AG10803 (cell line): Measurements from ENCODE around the gene GRID1.
A peak's percentile ranks its signal among the peaks of the same experiment; 100 is the strongest.

Source experiments
- DNase-seq: peaks from one replicate; pipeline ENCODE4 v3.0.0; 2010; ENCODE audit warnings: low read depth
- H3K4me3 ChIP-seq: 2 replicates; pipeline ENCODE4 v1.5.1; 2011; ENCODE audit warnings: mild to moderate bottlenecking, low read length, control low read depth
- TF ChIP-seq, protein P1 (sequence below): conservative IDR thresholded peaks from 2 replicates; pipeline ENCODE4 v1.5.1; 2011; ENCODE audit warnings: mild to moderate bottlenecking, low read length, control low read depth, inconsistent platforms

The GRID1 gene

DNA sequence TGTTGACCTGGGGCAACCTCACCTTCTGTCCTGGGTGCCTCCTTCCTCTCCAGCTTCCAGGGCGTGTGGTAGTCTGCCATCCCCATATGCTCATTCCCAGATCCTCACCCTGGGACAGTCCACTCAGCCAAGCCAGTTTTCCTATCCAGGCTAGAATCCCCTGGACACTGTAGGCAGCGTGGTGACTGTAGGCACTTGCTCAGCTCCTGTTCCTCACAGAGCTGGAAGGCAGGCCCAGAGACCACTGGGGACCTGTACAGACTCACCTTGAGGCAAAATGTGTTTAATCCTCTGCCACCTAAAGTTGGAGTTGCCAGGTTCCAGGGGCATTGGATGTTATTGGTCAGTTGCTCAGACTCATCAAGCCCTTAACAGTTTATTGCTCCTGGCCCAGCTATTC is 2.4 kb upstream of the GRID1 start:
- DNase-seq, result no peak
- TF ChIP-seq, protein P1, sequence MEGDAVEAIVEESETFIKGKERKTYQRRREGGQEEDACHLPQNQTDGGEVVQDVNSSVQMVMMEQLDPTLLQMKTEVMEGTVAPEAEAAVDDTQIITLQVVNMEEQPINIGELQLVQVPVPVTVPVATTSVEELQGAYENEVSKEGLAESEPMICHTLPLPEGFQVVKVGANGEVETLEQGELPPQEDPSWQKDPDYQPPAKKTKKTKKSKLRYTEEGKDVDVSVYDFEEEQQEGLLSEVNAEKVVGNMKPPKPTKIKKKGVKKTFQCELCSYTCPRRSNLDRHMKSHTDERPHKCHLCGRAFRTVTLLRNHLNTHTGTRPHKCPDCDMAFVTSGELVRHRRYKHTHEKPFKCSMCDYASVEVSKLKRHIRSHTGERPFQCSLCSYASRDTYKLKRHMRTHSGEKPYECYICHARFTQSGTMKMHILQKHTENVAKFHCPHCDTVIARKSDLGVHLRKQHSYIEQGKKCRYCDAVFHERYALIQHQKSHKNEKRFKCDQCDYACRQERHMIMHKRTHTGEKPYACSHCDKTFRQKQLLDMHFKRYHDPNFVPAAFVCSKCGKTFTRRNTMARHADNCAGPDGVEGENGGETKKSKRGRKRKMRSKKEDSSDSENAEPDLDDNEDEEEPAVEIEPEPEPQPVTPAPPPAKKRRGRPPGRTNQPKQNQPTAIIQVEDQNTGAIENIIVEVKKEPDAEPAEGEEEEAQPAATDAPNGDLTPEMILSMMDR, result no peak
- no peak overlapping the region for H3K4me3 ChIP-seq

DNA sequence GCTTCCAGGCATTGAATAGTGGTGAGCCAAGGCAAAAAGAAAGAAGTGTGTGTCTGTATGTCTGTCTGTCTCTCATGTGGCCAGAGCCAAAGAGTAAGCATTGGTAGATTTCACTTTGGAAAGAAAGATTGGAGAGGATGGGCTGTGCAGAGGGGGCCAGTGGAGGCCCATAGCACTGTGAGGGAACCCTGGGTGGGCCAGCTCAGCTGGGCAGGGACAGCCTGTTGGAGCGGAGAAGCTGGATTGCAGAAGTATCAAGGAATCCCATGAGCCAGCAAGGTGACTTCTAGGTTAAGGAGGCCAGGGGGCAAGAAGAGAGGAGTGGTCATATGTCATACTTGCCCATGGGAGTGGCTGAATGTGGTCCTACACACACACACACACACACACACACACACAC is 1.5 kb upstream of the GRID1 start:
- H3K4me3 ChIP-seq, result no peak overlapping the region
- DNase-seq, result no peak
- TF ChIP-seq, protein P1, result no peak

DNA sequence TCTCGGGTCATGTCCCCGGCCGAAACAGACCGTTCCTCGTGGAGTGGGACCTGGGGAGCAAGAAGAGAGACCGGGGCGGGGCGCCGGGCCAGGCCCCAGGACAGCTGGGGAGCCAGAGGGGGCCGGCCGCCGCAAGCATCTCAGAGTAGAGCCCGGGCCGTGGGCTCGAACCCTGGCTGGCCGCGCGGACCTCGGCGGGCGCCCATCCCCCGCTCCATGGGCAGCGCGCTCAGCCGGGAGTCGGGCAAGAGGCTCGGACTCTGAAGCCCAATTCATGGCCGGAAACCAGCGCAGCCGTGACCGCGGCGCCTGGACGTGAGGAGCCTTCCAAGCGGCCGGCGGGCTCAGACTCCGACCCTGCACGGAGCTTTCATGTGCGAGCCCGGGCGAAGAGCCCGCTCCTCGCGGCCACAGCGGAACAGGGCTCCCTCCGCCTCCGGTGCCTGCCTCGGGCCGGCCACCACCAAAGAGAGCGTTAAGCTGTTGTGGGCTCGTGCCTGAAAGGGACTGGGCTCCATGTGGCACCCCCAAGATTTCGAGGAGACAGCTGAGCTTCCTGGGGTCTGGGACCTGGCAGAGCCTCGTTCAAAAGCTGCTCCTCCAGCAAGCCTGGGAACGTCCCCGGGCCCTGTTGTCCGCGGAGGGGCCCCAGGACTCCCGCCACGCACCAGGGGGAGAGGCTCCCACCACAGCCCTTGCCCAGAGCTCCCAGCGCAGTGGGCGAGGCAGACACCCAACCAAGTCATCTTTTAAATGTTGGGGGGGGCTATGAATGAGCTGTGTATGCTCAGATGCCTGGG is 757 bp upstream of the GRID1 start:
- TF ChIP-seq, protein P1, result no peak
- no peak overlapping the region for H3K4me3 ChIP-seq
- DNase-seq, result no peak

DNA sequence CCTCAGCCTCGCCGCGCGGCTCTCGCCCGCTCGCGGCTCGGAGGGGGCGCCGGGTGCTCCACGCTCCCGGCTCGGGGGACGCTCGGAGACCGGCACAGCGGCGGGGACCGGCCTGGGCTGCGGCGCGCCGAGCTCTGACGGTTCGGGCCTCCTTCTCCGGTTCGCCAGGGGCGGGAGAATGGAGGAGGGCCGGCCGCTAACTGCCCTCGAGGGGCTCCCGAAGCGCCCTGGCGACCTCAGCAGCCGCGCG is 232 bp upstream of the GRID1 start:
- DNase-seq, result no peak

DNA sequence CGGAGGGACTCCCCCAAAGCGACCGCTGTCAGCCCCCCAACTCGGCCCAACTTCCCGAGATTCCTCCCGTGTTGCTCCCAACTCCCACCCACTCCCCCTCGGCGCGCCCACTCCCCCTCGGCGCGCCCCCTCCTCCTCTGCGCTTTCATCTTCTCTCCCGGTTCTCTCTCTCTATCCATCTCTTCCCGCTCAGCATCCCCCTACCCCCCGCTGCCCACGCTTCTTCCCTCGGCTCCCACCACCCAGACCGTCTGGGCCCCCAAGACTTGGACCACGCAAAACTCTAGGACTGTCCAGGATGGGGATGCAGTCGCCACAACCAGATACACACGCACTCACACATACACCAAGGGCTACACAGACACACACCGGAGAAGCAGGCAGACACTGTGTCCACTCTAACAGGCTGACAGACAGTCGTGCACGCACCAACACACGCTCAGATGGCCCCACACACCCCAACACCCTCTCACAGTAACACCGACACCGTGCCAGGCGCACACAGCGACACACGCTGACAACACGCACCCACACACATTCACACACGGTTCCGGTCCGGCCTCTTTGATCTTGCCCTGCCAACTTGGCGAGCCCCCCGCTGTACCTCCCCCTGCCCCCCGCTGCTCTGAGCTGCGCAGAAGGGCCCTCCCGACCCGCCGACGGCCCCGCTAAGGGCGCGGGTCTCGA is 1.1 kb downstream of the GRID1 start:
- DNase-seq, result no peak
- TF ChIP-seq, protein P1, result no peak
- H3K4me3 ChIP-seq, result peak overlapping the region; percentile 5; the same call in 1 of the 2 replicates

More for the DNA sequence above, 232 bp upstream of the GRID1 start:
- H3K4me3 ChIP-seq, result no peak overlapping the region
- TF ChIP-seq, protein P1, result no peak

DNA sequence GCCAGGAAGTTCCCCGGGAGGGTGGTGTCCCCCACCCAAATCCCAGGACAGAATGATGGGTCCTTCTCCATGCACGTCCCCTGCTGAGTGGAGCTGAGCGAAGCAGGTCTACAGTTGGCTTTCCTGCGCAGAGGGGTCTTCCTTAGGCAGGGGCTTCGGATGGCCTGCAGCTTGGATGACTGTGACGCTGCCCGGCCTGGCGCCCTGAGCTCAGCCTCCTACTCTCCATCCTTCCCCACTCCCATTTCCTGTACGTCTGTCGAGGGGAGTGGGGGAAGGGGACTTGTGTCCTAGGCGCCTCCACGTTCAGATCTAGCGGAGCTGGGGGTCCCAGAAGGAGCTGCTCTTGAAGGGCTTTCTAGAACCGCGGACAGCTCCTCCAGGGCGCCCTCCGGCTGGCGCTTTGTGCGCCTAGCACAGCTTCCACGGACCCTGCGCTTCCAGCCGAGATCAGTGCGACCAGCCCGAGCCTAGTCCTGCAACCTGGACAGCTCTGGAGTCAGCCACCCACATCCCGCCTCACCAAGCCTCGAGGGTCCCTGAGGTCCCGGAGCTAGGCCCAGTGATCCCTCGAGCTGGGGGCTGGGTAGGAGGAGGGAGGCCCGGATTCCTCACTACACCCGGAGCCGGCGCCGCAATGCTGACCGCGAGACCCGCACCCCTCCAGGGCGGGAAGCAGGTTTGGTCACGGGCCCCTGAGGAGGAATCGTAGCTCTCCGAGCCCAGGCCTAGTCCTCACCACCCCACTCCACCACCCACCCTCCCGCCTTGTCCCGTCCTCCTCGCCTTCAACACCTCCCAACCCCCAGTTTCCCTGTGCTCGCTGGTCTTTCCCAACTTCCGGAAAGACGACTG is 1.9 kb downstream of the GRID1 start:
- no peak overlapping the region for H3K4me3 ChIP-seq
- no peak for DNase-seq
- TF ChIP-seq, protein P1, result no peak
